GF-D8 (cell line): ENCODE measurements around the gene TRAPPC2.
A peak's percentile ranks its signal among the peaks of the same experiment; 100 is the strongest.

Experiments used
- DNase-seq: peaks from one replicate; lab custom pipeline; 2025; lab: John Stamatoyannopoulos, UW

TRAPPC2 gene

GRCh38 chrX:13734278-13735172 lies at the start of gene TRAPPC2, which contains the start of gene OFD1:
TSS of gene TRAPPC2 (minus strand) at chrX:13734620. CDS start at chrX:13719963, 14,657 bp downstream.
TSS of gene OFD1 (plus strand) at chrX:13734748. CDS start at chrX:13735072, 324 bp downstream.
- peak; percentile 84 for DNase-seq

GRCh38 chrX:13780868-13781427 lies 46.5 kb upstream of the TRAPPC2 start:
- DNase-seq, result no peak

GRCh38 chrX:13778916-13779315 lies 44.5 kb upstream of the TRAPPC2 start:
- DNase-seq, result no peak

- DNase-seq, result no peak
Measured at GRCh38 chrX:13776387-13776786, 42.0 kb upstream of the TRAPPC2 start.

- no peak for DNase-seq
Measured at GRCh38 chrX:13775837-13776236, 41.4 kb upstream of the TRAPPC2 start.

- DNase-seq, result no peak
Measured at GRCh38 chrX:13774696-13775095, 40.3 kb upstream of the TRAPPC2 start.

GRCh38 chrX:13770013-13770535 lies 35.7 kb upstream of the TRAPPC2 start:
- DNase-seq, result no peak

GRCh38 chrX:13768939-13769338 lies 34.5 kb upstream of the TRAPPC2 start:
- DNase-seq, result no peak

- DNase-seq, result no peak
Measured at GRCh38 chrX:13764765-13765164, 30.3 kb upstream of the TRAPPC2 start.

GRCh38 chrX:13764281-13764680 lies 29.9 kb upstream of the TRAPPC2 start:
- DNase-seq, result no peak

GRCh38 chrX:13763489-13763888 lies 29.1 kb upstream of the TRAPPC2 start:
- no peak for DNase-seq

GRCh38 chrX:13761606-13762414 lies 27.4 kb upstream of the TRAPPC2 start:
- no peak for DNase-seq

- DNase-seq, result no peak
Measured at GRCh38 chrX:13760426-13760825, 26.0 kb upstream of the TRAPPC2 start.

GRCh38 chrX:13759152-13759718 lies 24.8 kb upstream of the TRAPPC2 start:
- peak; percentile 18 for DNase-seq

GRCh38 chrX:13756381-13756780 lies 22.0 kb upstream of the TRAPPC2 start:
- DNase-seq, result no peak

- DNase-seq, result no peak
Measured at GRCh38 chrX:13755254-13755653, 20.8 kb upstream of the TRAPPC2 start.

GRCh38 chrX:13754765-13755164 lies 20.3 kb upstream of the TRAPPC2 start:
- DNase-seq, result peak; percentile 51

GRCh38 chrX:13752646-13753045 lies 18.2 kb upstream of the TRAPPC2 start:
- no peak for DNase-seq

- DNase-seq, result no peak
Measured at GRCh38 chrX:13752141-13752540, 17.7 kb upstream of the TRAPPC2 start.

- DNase-seq, result no peak
Measured at GRCh38 chrX:13750812-13751211, 16.4 kb upstream of the TRAPPC2 start.

- no peak for DNase-seq
Measured at GRCh38 chrX:13750204-13750603, 15.8 kb upstream of the TRAPPC2 start.

- DNase-seq, result no peak
Measured at GRCh38 chrX:13748486-13748885, 14.1 kb upstream of the TRAPPC2 start.
